HG03521 (cell line): ENCODE data around the gene RNF169.
"Not testable (repeated sequence)": the region's sequence is repeated elsewhere in the genome, so short reads cannot be mapped to it uniquely, and the experiment has no call there.

Experiments used
- ATAC-seq: cut with Tn5 transposase; IDR thresholded peaks from one replicate; pipeline ENCODE4 v1.9.1; 2021; ENCODE audit warnings: mild to moderate bottlenecking, moderate library complexity; ENCODE audit not compliant: unreplicated experiment

Gene RNF169

GRCh38 chr11:74768172-74768651 is 19.6 kb downstream of the RNF169 start:
- ATAC-seq = not testable (repeated sequence)

GRCh38 chr11:74769055-74769707 is 20.5 kb downstream of the RNF169 start:
- no peak for ATAC-seq

GRCh38 chr11:74770456-74770855 is 21.8 kb downstream of the RNF169 start:
- ATAC-seq = no peak

DNA sequence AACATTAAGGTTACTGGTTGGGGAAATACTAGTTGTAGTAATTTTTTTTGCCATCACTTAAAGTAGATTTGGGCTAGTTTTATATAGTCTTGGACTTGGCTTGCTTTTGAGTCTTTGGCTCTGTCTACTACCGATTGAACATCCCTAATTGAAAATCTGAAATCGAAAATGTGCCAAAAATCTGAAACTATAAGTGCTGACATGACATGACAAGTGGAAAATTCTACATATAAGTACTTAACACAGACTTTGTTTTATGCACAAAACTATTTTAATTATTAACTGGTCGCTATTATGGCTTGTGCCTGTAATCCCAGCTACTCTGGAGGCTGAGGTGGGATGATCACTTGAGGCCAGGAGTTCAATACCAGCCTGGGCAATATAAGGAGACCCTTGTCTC is 22.5 kb downstream of the RNF169 start:
- ATAC-seq = no peak

- no peak for ATAC-seq
These were observed 24.8 kb downstream of the RNF169 start for GRCh38 chr11:74773476-74773875.

- ATAC-seq = no peak
These were observed 27.1 kb downstream of the RNF169 start for GRCh38 chr11:74775762-74776161.

- no peak for ATAC-seq
These were observed 27.9 kb downstream of the RNF169 start for GRCh38 chr11:74776546-74776945.

DNA sequence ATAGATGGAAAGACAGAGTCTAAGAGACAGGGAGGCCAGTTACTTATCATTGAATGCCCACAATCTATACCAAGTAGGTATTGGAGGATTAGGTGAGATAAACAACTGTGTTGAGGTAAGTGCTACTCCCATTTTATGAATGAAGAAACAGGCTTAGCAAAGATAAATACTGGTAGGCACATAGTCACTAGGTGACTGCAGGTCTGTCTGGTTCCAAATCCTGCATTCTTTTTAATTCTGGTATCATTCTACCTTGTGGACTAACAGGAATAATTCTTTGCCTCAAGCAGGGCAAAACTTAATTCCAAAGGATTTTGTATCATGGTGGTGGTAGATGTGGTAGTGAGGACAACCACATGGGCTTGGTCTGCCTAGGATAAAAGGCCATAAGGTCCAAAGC is 28.4 kb downstream of the RNF169 start:
- ATAC-seq = no peak

DNA sequence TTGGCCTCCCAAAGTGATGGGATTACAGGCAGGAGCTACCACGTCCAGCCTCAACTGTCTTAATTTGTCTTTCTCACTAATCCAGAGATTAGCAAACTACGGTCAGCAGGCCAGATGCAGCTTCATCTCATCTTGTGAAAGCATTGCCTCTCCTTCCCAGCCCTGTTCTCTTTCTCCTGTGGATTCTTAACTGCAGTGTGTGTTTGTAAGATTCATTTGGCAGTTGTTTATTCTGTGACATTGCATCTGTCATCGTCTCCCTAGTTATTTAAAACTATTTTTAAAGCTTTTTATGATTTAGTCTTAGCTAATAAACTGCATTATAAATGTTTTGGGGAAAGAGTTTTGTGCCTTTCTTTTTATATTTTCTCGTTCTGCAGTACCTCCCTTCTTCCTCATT is 29.2 kb downstream of the RNF169 start:
- ATAC-seq = no peak

DNA sequence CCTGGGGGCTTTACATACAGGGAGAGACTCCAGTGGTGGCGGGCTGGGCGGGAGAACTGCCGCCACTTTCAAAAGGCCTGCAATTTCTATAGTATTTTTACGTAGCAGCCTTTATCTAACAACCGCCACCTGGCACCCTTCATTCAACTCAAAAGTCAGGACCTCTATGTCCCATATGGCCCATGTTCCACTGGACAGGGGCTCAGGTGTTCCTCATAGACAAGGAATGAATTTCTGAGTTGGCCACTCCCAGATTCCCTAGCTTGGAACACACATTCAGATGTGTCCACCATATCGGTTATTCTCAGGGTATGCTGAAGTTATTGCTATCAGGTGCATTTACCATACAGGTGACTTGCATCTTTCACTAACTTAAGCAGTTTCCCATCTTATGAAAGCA is 29.9 kb downstream of the RNF169 start:
- no peak for ATAC-seq

GRCh38 chr11:74780248-74781005 is 31.8 kb downstream of the RNF169 start:
- no peak for ATAC-seq

- ATAC-seq = peak; percentile 71
These were observed 34.7 kb downstream of the RNF169 start for GRCh38 chr11:74783241-74783871.

GRCh38 chr11:74784234-74784633 is 35.6 kb downstream of the RNF169 start:
- no peak for ATAC-seq

GRCh38 chr11:74784726-74785125 is 36.1 kb downstream of the RNF169 start:
- no peak for ATAC-seq

DNA sequence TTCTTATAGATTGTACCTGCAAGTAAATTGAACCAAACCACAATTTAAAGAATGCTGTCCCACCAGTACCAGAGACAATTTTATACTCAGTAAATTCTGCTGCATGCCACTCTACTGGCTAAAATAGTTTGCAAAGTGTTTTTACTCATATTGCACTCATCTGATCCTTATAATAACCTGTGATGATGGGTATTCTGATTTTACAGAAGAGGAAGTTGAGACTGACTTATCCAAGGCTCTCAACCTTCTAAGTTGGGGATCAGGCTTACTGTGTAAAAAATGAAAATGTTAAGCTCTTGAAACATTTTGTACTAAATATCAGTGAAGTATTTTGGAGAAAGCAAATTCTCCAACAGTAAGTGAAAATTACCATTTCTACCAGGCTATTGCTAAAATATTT is 37.9 kb downstream of the RNF169 start:
- ATAC-seq = no peak

DNA sequence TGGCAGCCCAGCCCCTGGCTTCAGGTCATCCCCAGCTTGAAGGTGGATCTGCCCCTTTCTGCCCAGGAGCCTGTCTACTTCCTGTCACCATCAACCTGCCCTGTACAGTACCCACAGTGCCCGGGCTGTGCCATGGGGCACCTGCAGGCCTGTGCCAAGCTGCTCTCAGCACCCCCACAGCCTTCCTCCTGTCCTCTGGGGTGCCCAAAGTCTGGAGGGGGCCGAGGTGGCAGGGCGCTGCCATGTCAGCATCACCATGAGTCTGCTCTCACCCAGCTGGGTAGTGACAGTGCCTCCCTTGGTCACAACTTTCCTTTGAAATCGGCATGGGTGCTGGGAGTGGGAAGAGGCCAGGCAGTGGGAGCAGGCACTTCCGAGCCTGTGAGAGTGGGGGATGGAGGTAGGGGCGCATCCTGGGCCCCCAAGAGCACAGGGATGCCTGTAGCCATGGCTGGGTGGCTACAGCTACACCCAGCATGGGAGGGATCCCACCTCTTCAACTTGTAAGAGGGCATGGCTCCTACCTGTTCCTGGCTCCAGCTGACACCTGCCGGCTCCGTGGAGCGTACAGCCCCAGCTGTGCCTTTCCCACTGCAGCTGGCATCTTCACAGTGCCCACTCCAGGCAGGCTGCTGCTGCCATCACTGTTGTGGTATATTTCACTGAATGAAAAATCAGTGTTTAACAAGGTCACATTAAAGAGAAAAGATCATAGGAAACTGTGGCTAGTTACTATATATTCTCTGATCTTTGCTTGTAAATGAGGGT is 42.9 kb downstream of the RNF169 start:
- no peak for ATAC-seq

DNA sequence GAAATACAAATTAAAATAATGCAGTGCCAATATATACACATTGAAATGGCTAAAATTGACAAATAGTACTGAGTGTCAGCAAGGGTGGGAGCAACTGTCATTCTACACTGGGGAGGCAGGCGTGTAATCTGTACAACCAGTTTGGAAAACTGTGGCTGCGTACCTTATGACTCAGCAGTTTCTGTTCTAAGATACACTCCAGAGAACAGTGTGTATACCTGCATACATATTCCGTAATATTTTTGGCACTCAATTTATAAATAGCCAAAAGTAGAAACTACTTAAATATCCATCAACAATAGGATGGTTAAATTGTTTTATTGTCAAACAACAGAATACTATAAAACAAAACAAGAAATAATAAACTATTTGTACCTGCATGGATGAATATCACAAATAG is 57.6 kb downstream of the RNF169 start:
- no peak for ATAC-seq

- ATAC-seq = no peak
These were observed 61.2 kb downstream of the RNF169 start for GRCh38 chr11:74809801-74810200.

GRCh38 chr11:74815966-74816365 is 67.3 kb downstream of the RNF169 start:
- no peak for ATAC-seq

- ATAC-seq = no peak
These were observed 68.0 kb downstream of the RNF169 start for GRCh38 chr11:74816664-74817063.

GRCh38 chr11:74818283-74818946 is 69.8 kb downstream of the RNF169 start:
- ATAC-seq = no peak
